ENCODE results near the gene CTSC. TPM values are rescaled to one million over a fixed set of nuclear protein-coding genes. Genes with fewer than 3 reads are reported as not detected.
"Not testable (repeated sequence)": the region's sequence is repeated elsewhere in the genome, so short reads cannot be mapped to it uniquely, and the experiment has no call there.

The CTSC gene
- polyA plus RNA-seq, 1 donor (not counting 4 experiments of a cell fraction or from before 2014, with no cell fraction given): 658 TPM

DNA sequence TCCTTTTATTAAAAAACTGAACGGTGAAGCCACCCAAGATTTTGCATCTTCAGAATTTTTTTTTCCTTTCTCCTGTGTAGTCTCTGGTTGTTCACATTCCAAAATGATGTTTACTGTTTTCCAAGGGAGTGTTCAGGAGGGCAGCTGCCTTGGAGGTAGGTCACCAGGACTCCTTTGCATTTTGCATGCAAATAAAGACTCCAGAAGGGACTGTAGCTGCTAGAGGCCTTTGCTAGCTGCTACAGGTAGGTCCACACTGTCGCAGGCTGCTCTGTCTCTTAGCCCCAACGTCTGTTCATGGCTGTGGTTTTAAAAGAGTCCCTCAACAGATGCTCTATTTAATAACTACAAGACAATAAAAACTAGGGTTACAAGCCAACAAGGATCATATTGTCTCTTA, 11.4 kb downstream of the CTSC start:
- peaks cover 9 to 37% of the 10 kb centered on the region in 2 experiments for H3K36me3 ChIP-seq (ENCODE audit: control insufficient read depth in 2 of 2, extremely low read depth in 1 of 2, insufficient read depth in 2 of 2, low read length in 2 of 2)

GRCh38 chr11:88324562-88325345, 12.8 kb downstream of the CTSC start:
- H3K9me1 ChIP-seq (ENCODE audit: control insufficient read depth, extremely low read depth, insufficient read depth, low read length): no peaks in the 10 kb centered on the region
- TF ChIP-seq CTCF (optimal IDR thresholded peaks at IDR 0.05 in 1 of 3, IDR thresholded peaks at IDR 0.05 in 1 of 3, conservative IDR thresholded peaks at IDR 0.05 in 1 of 3; ENCODE audit: extremely low read depth in 1 of 3, insufficient read depth in 2 of 3, low read length in 3 of 3): no peak
- TF ChIP-seq EZH2 (IDR thresholded peaks at IDR 0.05; ENCODE audit: low read length): no peak
- no peak for FAIRE-seq
- peaks cover 5 to 32% of the 10 kb centered on the region in 2 experiments for H3K36me3 ChIP-seq (ENCODE audit: control insufficient read depth in 2 of 2, extremely low read depth in 1 of 2, insufficient read depth in 2 of 2, low read length in 2 of 2)
- dilution Hi-C loops (cut with MboI; ENCODE audit: extremely low pct_ligation_motif_present, low sequenced_read_pairs): loop anchor here (25.0 kb wide), 1 partner anchor 213 kb away; no protein-coding TSS in a partner anchor
- no peaks in the 10 kb centered on the region for H3K9me3 ChIP-seq (ENCODE audit: control insufficient read depth, low read depth, low read length)
- no peaks in the 10 kb centered on the region for H4K20me1 ChIP-seq (ENCODE audit: control insufficient read depth, extremely low read depth, insufficient read depth, low read length)
- no peaks in the 10 kb centered on the region for H3K27me3 ChIP-seq (ENCODE audit: control insufficient read depth, extremely low read depth, insufficient read depth, low read length)
- DNase-seq (ENCODE audit: low read depth, low spot score): no peak
- H3K4me2 ChIP-seq (ENCODE audit: control insufficient read depth, extremely low read depth, insufficient read depth, low read depth, low read length): no peak overlapping the region
- no peak overlapping the region for H3K27ac ChIP-seq (ENCODE audit: control insufficient read depth, insufficient read depth, low read length)
- H2AFZ ChIP-seq (ENCODE audit: control insufficient read depth, low read length): no peak overlapping the region
- H3K79me2 ChIP-seq (ENCODE audit: control insufficient read depth, insufficient read depth, low read length): peaks cover 61% of the 10 kb centered on the region
- H3K9ac ChIP-seq (ENCODE audit: control insufficient read depth, extremely low read depth, insufficient read depth, low read length): no peak overlapping the region
- no peak overlapping the region for H3K4me3 ChIP-seq (ENCODE audit: control insufficient read depth in 2 of 3, extremely low read depth in 1 of 3, insufficient read depth in 2 of 3, low read depth in 1 of 3, low read length in 3 of 3)
- H3K4me1 ChIP-seq (ENCODE audit: control insufficient read depth, extremely low read depth, insufficient read depth, low read length): peaks cover 11% of the 10 kb centered on the region

More for the DNA sequence above, 11.4 kb downstream of the CTSC start:
- Histone ChIP-seq H3K27ac (ENCODE audit: control insufficient read depth, insufficient read depth, low read length) (no peak overlapping the region), H2AFZ (ENCODE audit: control insufficient read depth, low read length) (no peak overlapping the region), H3K4me1 (ENCODE audit: control insufficient read depth, extremely low read depth, insufficient read depth, low read length) (peaks cover 2% of the 10 kb centered on the region), H3K4me2 (ENCODE audit: control insufficient read depth, extremely low read depth, insufficient read depth, low read depth, low read length) (no peak overlapping the region), H3K27me3 (ENCODE audit: control insufficient read depth, extremely low read depth, insufficient read depth, low read length) (no peaks in the 10 kb centered on the region), H3K9me1 (ENCODE audit: control insufficient read depth, extremely low read depth, insufficient read depth, low read length) (no peaks in the 10 kb centered on the region), H4K20me1 (ENCODE audit: control insufficient read depth, extremely low read depth, insufficient read depth, low read length) (no peaks in the 10 kb centered on the region), H3K4me3 (ENCODE audit: control insufficient read depth in 2 of 3, extremely low read depth in 1 of 3, insufficient read depth in 2 of 3, low read depth in 1 of 3, low read length in 3 of 3) (no peak overlapping the region), H3K9ac (ENCODE audit: control insufficient read depth, extremely low read depth, insufficient read depth, low read length) (no peak overlapping the region), H3K79me2 (ENCODE audit: control insufficient read depth, insufficient read depth, low read length) (peaks cover 66% of the 10 kb centered on the region), H3K9me3 (ENCODE audit: control insufficient read depth, low read depth, low read length) (no peaks in the 10 kb centered on the region)
- DNase-seq (ENCODE audit: low read depth, low spot score) (no peak), FAIRE-seq (no peak)
- dilution Hi-C loops (cut with MboI; ENCODE audit: extremely low pct_ligation_motif_present, low sequenced_read_pairs): loop anchor here (25.0 kb wide), 1 partner anchor 211 kb away; no protein-coding TSS in a partner anchor
- TF ChIP-seq CTCF (optimal IDR thresholded peaks at IDR 0.05 in 1 of 3, IDR thresholded peaks at IDR 0.05 in 1 of 3, conservative IDR thresholded peaks at IDR 0.05 in 1 of 3; ENCODE audit: extremely low read depth in 1 of 3, insufficient read depth in 2 of 3, low read length in 3 of 3): no peak
- no peak for TF ChIP-seq EZH2 (IDR thresholded peaks at IDR 0.05; ENCODE audit: low read length)

DNA sequence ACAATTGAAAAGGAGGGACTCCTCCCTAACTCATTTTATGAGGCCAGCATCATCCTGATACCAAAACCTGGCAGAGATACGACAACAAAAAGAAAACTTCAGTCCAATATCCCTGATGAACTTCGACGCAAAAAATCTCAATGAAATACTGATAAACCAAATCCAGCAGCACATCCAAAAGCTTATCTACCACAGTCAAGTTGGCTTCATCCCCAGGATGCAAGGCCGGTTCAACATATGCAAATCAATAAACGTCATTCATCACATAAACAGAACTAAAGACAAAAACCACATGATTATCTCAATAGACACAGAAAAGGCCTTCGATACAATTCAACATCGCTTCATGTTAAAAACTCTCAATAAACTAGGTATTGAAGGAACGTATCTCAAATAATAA, 14.7 kb downstream of the CTSC start:
- peaks cover 49% of the 10 kb centered on the region for H3K79me2 ChIP-seq (ENCODE audit: control insufficient read depth, insufficient read depth, low read length)
- FAIRE-seq; H3K9me3 ChIP-seq (ENCODE audit: control insufficient read depth, low read depth, low read length); DNase-seq (ENCODE audit: low read depth, low spot score); H2AFZ ChIP-seq (ENCODE audit: control insufficient read depth, low read length); H3K27me3 ChIP-seq (ENCODE audit: control insufficient read depth, extremely low read depth, insufficient read depth, low read length); H4K20me1 ChIP-seq (ENCODE audit: control insufficient read depth, extremely low read depth, insufficient read depth, low read length); H3K9ac ChIP-seq (ENCODE audit: control insufficient read depth, extremely low read depth, insufficient read depth, low read length); H3K4me2 ChIP-seq (ENCODE audit: control insufficient read depth, extremely low read depth, insufficient read depth, low read depth, low read length); H3K27ac ChIP-seq (ENCODE audit: control insufficient read depth, insufficient read depth, low read length); H3K9me1 ChIP-seq (ENCODE audit: control insufficient read depth, extremely low read depth, insufficient read depth, low read length); H3K4me3 ChIP-seq (ENCODE audit: control insufficient read depth in 2 of 3, extremely low read depth in 1 of 3, insufficient read depth in 2 of 3, low read depth in 1 of 3, low read length in 3 of 3); dilution Hi-C loops (cut with MboI; ENCODE audit: extremely low pct_ligation_motif_present, low sequenced_read_pairs): not testable (repeated sequence)
- peaks cover 16% of the 10 kb centered on the region for H3K4me1 ChIP-seq (ENCODE audit: control insufficient read depth, extremely low read depth, insufficient read depth, low read length)
- H3K36me3 ChIP-seq (ENCODE audit: control insufficient read depth in 2 of 2, extremely low read depth in 1 of 2, insufficient read depth in 2 of 2, low read length in 2 of 2): peaks cover 5 to 20% of the 10 kb centered on the region in 2 experiments

All from keratinocyte (primary cell).